Hindlimb muscle (tissue), 1 donor: ENCODE results near the gene PLCE1. TPM values are rescaled to one million over a fixed set of nuclear protein-coding genes. Genes with fewer than 3 reads are reported as not detected.
"Not testable (repeated sequence)": the region's sequence is repeated elsewhere in the genome, so short reads cannot be mapped to it uniquely, and the experiment has no call there.

Source experiments
- DNase-seq: peaks from one replicate; pipeline ENCODE4 v3.0.0-alpha.2; 2013
- polyA plus RNA-seq: library from polyadenylated mRNA; unstranded; fragments of 120-200 nt; gene quantifications from one replicate; pipeline ENCODE4 v1.2.1, GENCODE V29; 2013; ENCODE audit not compliant: insufficient read length

PLCE1 gene
- polyA plus RNA-seq: 53.4 TPM

DNA sequence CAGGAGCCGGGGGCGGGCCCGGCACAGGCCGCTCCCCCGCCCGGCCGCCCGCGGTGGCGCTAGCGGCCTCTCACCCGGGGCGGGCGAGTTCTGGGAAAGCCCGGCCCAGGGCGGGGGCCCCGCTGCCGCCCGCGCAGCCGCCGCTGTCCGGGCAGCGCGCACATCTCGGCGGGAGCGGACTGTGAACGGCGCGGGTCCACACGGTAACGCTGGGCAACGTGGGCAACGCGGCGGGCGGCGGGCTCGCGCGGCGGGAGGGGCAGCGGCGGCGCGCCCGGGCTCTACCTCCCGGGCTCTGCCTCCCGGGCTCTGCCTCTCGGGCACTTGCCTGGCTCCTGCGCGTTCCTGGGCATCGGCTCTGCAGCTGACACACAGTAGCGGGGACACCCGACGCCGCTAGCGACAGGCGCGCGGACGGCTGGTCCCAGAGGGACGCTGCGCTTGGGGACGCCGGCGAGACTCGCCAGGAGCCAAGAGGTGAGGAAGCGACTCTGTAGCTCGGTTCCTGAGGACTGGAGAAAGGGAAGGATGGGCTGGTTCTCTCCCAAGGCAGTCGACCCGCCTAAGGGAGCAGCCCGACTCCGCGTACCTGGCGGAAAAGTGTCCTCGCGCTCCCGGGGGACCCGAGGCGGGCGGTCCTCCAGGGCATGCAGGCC, at the start of gene PLCE1:
PLCE1 (plus strand) TSS at position 150 of the 656 bp plus-strand sequence. CDS start 37,116 bp downstream, outside the sequence.
- DNase-seq: peak; percentile 71

DNA sequence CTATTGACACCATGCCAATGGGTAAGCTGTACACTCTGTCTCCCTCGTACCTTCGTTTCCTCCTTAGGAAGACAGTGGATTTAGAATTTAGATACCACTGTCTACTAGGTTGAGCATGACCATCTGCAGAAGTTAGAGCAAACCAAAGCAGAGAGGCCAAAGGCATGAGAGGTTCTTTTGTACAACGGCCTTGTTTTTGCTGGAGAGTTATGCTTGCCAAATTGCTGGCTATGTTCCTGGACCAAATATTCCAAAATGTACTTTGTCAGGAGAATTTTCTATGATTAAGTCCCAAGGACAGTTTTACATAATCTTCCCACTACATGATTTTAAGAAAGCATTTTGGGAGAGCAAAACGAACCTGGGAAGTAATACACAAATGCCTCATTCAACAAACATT, 47.9 kb upstream of the PLCE1 start:
- no peak for DNase-seq

DNA sequence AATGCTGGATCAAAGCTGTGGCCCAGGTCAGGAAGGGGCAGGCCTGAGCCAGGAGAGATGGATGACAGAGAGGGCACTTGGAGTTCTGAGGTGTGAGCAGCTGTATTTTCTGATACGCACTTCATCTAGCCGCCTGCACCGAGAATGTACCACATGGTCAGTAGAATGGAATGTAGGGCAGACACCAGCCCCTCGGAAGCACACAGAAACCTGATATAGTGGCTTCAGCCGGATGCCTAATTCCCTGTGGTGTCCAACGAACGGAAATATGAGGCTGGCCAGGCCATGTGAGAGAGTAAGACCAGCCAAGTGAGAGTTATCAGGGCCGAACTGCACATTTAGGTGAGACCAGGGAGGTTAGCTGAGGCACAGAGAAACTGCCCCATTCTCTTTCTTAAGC, 46.7 kb upstream of the PLCE1 start:
- peak; percentile 36 for DNase-seq

DNA sequence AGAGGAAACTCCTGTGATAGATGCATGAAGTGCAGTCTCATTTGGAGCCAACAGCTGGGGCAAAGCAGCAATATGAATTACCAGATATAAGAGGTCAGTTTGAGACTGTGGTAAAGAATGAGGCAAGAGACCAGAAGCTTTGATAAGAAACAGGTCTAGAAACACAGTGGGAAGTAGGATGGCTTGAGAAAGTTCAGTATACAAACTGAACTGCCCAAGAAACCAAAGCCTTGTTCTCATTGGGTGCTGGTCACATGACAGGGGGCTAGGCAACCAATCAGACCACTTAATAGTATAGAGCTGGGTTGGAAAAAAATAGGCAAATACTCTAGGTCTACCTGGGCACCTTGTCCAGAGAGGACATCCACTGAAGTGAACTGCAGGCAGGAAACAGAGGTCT, 46.2 kb upstream of the PLCE1 start:
- DNase-seq: no peak

DNA sequence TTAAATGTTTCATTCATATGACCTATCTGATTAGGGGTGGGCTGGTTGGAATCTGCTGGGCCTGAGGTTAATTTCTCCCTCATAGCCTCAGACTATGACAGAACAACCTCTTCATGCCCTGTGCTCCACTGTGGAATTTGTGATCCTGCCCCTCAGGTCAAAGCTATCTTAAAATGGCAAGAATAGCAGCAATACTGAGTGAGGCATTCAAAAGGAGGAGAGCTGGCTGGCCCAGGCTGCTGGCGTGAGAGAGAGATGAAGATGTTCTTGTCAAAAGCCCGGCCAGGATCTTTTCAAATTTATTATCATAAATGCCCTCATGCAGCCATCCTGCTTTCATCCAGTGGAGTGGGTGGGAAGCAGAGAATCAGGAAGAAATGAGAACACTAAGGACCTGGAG, 41.8 kb upstream of the PLCE1 start:
- no peak for DNase-seq

DNA sequence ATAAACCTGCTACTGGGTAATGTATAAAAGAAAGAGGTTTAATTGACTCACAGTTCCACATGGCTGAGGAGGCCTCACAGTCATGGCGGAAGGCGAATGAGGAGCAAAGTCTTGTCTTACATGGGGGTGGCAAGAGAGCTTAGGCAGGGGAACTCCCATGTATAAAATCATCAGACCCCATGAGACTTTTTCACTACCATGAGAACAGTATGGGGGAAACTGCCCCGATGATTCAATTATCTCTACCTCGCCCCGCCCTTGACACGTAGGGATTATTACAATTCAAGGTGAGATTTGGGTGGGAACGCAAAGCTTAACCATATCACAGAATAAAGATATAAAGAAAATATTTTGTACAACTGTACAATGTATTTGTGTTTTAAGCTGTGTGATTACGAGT, 39.4 kb upstream of the PLCE1 start:
- no peak for DNase-seq

DNA sequence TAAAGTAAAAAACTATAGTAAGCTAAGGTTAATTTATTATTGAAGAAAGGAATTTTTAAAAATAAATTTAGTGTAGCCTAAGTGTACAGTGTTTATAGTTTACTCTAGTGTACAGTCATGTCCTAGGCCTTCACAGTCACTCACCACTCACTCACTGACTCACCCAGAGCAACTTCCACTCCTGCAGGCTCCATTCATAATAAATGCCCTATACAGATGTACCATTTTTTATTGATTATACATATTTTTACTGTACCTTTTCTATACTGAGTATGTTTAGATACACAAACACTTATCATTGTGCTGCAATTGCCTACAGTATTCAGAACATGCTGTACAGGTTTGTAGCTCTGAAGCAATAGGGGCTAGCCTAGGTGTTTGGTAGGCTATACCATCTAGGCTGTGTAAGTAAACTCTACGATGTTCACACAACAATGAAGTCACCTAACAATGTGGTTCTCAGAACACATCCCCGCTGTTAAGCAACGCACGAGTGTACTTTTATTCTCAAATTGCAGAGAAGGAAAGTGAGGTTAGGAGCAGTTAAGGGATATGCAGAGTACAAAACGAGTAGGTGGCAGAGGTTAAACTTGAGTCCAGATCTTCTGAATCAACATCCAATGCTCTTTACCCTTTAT, 38.9 kb upstream of the PLCE1 start:
- DNase-seq: no peak

DNA sequence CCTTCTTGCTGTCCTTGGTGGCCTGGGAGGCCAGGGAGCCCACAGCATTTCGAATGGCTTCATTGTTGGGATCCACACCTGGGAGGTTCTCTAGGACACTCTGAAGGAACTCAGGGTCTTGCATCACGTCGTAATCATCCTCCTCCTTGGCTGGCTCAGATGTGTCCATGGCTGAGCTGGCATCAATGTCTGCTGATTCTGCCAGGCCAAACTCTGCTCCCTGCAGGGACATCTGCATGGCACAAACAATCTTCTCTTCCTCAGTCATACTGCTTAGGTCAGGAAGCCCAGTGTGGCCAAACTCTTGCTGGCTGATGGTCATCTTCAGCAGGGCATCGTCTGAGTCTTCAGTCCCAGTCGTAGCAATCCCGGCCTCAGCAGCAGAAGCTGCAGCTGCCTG, 34.9 kb upstream of the PLCE1 start:
- no peak for DNase-seq

DNA sequence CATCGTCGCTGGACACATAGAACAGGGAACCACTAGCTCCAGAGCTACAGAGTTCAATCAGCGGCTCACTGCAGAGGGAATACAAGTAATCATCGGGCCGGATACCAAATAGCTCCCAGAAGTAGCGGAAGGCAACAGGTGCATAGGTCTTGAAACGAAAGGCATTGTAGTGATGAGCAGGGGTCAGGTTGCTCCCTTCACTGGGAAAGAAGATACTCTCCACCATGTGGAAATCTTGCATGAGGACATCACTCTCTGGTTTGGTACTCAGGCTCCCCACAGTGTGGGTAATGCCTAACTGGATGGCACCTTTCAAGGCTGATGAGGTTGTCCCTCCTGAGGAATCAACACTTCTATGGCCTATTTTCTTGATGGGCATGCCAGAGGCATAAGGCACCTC, 32.7 kb upstream of the PLCE1 start:
- DNase-seq: not testable (repeated sequence)

DNA sequence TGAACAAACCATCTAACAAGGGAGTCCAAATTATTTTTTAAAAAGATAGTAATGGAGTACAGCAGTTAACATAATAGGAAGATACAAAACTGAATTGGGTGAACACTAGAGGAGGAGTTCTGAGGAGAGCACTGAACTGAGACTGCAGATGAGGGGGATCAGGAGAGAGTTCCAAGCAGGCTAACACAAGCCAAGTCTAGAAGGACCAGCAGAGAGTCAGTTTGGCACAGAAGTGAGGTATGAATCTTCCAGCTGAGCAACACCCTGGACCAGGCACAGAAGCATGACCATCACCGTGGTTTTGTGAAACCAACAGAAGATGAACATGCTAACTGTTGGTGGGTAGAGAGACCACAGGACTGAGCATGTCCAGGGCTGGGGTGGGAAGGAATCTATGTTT, 30.8 kb upstream of the PLCE1 start:
- no peak for DNase-seq

DNA sequence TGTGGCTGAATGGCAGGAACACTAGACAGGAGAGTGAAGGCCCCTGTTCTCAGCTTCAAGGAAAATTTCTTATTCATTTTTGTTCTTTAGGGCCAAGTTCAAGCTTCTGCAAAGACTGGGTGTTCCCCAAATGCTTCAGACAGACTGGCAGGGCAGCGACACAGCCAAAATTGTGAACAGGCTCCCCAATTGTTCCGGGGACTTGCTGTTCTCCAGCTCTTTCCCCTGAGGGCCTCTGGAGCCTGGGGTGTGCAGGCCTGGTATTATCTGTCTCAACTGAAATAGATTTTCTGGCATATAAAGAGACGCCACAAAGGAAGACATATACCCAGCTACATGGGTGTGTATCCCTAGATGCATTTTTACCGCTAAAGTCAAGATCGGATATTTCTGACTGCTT, 30.3 kb upstream of the PLCE1 start:
- DNase-seq: no peak

DNA sequence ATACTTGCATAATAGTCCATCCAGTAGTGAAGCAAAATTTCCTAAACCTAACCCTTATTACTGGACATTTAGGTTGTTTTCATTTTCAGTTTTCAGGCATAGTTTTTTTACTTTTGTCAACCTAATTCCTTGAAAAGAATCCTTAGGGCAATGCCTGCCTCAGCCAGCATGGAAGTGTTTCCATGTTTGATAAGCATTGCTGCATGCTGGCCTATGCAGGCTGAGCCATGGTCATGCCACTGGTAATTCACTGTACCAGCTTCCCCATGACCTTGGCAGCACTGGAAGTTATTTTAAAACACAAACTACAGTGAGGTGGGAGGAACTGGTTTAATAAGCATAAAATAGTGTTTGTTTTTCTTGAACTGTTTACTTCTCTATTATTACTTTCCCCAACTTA, 27.8 kb upstream of the PLCE1 start:
- DNase-seq: no peak

DNA sequence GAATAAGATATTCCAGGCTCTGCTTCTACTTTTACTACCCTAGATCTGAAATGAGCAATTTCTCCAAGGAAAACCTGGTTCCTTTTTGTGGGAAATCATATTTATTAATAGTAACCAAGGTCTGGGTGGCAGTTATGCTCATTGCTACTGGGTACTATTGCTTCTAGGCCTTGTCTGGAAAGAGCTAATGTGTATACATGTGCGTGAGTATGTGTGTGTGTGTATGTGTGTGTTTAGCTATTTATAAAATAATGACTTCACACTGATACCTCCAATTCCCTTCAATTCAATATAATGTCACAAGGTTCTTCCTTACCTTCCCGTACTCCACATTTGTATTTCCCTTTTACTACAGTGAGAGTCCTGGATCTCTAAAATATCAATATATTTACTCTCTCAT, 26.0 kb upstream of the PLCE1 start:
- DNase-seq: no peak

DNA sequence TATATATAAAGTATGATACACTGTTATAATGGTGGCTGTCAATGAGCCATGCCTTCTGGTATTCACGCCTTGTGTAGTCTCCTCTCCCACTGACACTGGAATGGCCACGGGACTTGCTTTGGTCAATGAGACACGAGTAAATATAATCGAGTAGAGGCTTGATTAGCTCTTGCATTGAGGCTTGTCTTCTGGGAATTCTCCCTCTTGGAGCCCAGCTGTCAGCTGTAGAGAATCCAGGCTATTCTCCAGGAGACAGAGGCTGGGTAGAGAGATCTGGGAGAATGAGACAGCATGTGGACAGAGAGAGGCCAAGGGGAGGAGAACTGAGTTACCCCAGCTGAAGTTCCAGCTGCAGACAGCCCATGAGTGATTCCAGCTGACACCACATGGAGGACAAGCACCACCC, 25.2 kb upstream of the PLCE1 start:
- no peak for DNase-seq

DNA sequence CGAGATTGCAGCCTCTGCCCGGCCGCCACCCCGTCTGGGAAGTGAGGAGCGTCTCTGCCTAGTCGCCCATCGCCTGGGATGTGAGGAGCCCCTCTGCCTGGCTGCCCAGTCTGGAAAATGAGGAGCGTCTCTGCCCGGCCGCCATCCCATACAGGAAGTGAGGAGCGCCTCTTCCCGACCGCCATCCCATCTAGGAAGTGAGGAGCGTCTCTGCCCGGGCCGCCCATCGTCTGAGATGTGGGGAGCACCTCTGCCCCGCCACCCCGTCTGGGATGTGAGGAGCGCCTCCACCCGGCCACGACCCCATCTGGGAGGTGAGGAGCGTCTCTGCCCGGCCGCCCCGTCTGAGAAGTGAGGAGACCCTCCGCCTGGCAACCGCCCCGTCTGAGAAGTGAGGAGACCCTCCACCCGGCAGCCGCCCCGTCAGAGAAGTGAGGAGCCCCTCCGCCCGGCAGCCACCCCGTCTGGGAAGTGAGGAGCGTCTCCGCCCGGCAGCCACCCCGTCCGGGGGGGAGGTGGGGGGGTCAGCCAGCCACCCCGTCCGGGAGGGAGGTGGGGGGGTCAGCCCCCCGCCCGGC, 23.2 kb upstream of the PLCE1 start:
- DNase-seq: not testable (repeated sequence)

DNA sequence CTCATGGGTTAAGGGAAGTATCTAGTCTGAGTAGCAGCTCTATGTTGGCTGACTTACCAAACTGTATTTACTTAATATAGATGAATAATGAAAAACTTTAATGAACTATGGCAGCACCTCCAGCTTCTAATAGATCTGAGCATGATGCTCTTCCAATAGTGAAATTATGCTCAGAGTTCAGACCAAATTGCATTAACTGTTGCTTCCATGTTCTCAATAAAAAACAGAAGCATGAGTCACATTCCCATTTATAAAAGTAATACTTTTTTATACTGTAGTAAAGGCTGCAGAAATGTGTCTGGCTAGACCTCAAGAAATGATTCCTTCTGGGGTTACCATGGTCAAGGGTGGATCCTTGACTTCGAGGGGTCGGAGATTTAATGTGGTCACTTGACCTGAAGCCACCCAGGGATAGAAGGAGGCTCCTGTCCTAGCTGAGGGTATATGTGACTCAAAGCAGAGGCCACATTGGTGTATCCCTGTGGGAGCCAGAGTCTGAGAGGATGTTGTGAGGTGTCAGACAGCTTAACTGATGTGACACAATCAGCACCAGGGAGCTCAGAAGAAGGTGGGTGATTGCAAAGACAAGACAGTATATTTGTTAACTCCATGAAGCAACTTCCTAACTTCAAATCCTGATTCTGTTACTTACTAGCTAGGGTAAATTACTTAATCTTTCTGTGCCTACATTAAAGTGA, 19.8 kb upstream of the PLCE1 start:
- no peak for DNase-seq

DNA sequence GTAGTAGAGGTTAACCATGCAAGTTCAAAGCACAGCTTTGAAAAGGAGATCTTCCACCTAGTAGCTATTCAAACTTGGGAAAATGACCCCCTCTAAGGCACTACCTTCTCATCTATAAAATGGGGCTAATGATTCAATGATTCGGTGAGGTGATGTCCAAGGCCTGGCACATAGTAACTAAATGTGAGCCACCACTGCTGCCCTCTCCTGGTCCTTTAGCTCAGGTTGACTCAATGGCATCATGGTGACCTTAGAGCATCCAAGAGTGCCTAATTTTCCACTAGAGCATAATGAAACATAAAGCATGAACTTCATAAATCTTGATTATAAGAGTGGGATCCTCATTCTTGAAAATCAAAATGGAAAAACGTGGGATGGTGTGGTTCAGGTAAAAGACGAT, 16.3 kb upstream of the PLCE1 start:
- DNase-seq: no peak

DNA sequence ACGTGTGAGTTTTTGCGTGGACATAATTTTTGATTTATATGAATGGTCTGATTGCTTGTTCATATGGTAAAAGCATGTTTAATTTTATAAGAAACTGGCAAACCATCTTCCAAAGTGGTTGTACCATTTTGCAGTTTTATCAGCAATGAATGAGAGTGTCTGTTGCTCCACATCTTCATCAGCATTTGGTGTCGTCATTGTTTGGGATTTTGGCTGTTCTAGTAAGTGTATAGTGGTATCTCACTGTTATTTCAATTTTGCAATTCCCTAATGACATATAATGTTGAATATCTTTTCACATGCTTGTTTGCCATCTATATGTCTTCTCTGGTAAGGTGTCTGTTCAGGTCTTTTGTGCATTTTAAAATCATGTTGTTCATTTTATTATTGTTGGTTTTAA, 13.2 kb upstream of the PLCE1 start:
- no peak for DNase-seq

DNA sequence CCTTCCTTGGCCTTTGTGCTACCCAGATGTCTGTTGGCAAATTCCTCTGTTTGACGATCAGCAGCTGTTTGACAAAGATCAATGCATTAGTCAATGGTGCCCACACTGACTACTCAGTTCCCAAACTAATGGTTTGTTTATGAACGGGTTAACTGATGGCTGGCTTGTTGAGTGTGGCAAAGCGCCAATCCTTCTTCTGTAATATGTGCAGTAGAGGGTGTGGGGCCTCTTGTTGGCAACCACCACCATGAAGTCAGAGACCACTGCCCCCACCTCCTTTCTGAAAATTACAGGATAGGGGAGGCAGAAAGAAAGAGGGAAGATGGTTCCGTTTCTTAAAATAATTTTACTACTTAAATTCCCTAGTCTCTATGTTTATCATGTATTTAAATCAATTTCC, 2.6 kb upstream of the PLCE1 start:
- DNase-seq: no peak

DNA sequence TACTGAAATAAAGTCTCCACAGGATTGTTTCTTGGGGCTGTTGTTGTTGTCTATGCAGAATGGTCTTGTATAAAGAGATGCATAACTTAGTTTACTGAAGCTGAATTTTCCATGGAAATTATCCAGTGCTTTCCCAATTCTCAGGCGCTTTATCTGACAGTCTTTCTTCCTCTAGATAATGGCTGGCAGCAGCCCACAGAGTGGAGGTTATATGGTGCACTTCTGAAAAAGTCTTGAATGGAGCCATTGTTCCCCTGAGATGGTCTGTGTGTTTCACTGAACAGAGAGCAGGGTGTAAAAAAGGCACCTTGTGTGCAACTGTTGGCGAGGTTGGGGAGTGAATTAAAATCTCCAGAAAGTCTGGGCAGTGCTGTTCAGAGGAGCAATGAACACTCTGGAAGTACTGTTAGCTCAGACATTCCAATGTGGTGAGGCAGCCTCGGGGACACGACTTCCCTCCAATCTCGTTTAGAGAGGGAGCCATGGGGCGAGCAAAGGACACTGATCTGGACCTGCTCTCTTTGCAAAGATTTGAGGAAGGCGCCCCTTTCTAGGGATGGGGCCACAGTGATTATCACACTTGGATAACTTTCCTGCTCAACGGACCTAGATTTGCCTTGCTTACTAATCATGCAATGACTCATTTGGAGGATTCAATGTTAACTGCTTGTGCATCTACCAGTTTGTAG, 2.0 kb upstream of the PLCE1 start:
- no peak for DNase-seq

DNA sequence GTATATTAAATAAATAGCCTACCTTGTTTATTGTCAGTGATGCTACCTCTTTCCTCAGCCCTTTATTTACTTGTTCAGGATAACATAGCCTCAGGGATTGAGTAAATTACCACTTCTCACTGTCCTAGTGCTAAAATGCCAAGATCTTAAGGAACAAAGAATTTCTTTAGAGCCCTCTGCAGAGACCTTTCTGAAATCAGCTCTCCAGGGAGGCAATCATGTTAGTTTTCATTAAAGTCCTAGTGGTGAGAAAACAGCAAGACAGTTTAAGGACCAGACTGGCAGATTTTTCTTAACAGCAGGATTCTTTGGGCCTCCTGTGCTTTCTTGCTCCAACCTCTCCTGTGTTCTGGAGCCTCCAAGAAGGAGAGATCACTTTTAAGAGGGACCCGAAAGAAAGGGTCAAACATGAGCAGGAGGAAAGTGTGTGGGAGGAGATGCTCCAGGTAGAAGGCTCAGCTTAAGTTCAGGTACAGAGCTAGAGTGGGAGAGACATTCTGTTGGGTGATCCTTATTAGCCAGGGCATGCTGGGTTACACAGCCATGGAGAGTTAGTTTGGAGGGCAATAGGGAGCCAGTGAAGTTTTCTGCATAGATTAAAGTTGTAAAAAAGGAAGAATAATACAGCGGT, 1.2 kb upstream of the PLCE1 start:
- no peak for DNase-seq

DNA sequence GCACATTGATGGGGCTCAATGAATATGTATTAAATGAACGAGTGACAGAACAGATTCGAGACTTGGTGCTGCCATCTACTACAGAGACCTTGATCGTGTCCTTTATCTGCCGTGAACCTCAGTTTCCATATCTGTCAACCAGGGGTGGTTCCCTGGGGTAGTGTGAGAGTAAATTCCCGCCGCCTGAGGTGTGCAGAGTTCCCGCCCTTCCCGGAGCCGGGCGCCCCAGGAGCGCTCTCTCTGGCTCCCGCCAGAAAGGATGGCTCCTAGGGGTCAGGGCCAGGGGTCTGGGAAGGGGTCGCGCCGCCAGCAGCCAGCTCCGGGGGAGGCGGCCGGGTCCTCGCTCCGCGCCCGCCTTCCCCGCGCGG, 333 bp upstream of the PLCE1 start:
- DNase-seq: no peak

DNA sequence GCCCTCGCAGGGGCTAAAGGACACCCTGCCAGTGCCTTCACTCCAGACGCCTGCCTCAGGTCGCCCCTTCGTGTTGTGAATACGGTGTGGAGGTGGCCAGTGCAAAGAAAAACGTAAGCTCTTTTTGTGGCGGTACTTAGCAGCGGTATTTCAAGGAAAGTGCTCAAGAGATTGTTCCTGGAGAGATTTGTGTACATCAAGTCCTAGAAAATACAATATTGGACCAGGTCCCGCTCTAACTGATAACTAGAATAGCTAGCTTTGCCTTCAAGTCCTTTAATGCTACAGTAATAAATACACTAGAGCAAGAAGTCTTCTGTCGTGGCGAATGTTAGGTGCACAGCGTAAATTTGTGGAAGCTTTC, 689 bp downstream of the PLCE1 start:
- DNase-seq: no peak
